ENCODE data around the gene HOXD3.

Gene HOXD3

DNA sequence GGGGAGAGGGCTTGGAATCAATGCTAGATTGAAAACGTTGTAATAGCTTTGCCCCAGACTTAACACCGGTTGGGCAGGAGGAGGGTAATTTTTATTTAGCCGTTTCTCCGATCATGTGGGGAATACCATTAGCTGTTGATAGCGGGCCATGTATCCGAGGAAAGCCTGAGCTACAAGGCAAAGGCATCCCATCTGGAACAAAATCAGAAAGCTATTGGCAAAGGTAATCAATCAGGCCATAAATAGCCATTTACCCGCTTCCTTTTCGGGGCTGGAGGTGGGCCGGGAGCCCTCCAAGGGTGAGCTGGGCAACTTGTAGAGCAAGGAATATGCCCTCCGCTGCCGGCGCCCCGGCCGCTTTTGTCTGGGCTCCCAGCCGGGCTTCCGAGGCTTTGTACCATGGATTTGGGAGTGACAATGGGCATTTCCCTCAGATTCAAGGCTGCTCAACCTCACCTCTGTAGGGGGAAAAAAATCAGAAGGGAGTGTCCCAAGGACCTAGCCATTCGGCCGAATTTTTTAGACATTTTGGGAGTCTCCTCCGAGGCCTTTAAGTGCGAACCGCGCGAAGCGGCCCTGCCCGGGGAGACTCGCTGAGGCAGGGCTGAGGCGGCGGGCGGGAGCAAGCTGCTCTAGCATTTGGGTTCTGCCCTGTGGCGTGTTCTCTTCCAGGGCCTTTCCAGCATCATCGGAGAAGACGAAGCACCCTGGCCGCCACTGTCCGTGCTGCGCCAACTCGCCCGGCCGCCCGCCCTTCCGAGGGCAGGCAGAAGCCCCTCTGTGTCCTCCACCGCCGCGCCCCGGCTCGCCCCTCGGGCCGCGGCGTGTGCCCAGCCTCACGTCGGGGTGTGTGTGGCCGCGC lies 35.7 kb upstream of the HOXD3 start:
- no peak for DNase-seq (ENCODE audit: low read depth in 2 of 2)

DNA sequence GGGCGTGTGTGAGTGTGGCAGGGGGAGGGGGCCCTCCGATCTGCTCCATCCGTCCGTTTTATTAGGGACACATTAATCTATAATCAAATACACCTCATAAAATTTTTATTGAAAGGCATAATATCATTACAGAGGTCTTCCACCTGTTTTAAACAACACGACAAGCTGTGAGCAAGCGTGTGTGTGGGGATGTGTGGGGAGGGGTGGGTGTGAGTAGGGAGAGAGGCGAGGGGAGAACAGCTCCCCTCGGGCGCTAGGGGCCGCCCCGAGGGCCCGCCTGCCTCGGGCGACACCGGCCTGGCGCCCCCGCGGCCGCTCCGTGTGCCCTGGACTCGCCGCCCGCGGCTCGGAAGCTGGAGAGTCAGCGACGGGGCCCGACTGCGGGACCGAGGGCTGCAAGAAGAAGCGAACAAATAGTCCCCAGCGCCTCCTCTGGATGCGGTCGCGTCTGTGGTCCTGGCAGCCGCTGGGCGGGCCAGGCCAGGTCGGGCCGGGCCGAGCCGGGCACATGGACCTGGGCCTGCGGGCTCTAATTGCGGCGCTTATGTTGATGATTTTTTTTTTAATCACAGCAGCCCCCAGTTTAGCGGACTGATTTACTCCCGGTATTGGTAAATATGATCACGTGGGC lies 34.9 kb upstream of the HOXD3 start:
- peak in 1 of 2 experiments; percentile 67 for DNase-seq (ENCODE audit: low read depth in 2 of 2)

DNA sequence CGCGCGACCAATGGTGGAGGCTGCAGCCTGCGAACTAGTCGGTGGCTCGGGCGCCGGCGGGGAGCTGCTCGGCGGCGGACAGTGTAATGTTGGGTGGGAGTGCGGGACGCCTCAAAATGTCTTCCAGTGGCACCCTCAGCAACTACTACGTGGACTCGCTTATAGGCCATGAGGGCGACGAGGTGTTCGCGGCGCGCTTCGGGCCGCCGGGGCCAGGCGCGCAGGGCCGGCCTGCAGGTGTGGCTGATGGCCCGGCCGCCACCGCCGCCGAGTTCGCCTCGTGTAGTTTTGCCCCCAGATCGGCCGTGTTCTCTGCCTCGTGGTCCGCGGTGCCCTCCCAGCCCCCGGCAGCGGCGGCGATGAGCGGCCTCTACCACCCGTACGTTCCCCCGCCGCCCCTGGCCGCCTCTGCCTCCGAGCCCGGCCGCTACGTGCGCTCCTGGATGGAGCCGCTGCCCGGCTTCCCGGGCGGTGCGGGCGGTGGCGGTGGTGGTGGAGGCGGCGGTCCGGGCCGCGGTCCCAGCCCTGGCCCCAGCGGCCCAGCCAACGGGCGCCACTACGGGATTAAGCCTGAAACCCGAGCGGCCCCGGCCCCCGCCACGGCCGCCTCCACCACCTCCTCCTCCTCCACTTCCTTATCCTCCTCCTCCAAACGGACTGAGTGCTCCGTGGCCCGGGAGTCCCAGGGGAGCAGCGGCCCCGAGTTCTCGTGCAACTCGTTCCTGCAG lies 34.3 kb upstream of the HOXD3 start, which contains the start of gene HOXD9:
TSS of gene HOXD9 (plus strand) at position 37 of the 728 bp plus-strand sequence. CDS start at position 87, 50 bp downstream.
- no peak for DNase-seq (ENCODE audit: low read depth in 2 of 2)

DNA sequence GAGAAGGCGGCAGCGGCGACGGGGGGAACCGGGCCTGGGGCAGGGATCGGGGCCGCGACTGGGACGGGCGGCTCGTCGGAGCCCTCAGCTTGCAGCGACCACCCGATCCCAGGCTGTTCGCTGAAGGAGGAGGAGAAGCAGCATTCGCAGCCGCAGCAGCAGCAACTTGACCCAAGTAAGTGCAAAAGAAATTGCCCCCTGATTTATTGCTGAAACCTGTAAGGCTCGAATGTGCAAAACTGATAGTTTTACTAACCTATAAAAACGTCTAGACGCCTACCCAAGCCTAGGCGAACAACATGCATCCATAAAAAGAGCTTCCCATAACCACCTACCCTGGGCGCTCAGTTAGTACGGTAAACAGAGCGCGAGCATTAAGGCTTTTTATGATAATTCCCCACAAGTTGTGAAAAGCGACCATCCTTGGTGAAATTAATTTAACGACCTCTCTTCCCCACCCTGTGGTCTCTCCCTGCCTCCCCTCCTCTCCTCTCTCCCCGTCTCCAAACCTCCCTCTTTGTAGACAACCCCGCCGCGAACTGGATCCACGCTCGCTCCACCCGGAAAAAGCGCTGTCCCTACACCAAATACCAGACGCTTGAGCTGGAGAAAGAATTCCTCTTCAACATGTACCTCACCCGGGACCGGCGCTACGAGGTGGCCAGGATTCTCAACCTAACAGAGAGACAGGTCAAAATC lies 33.5 kb upstream of the HOXD3 start:
- no peak for DNase-seq (ENCODE audit: low read depth in 2 of 2)

DNA sequence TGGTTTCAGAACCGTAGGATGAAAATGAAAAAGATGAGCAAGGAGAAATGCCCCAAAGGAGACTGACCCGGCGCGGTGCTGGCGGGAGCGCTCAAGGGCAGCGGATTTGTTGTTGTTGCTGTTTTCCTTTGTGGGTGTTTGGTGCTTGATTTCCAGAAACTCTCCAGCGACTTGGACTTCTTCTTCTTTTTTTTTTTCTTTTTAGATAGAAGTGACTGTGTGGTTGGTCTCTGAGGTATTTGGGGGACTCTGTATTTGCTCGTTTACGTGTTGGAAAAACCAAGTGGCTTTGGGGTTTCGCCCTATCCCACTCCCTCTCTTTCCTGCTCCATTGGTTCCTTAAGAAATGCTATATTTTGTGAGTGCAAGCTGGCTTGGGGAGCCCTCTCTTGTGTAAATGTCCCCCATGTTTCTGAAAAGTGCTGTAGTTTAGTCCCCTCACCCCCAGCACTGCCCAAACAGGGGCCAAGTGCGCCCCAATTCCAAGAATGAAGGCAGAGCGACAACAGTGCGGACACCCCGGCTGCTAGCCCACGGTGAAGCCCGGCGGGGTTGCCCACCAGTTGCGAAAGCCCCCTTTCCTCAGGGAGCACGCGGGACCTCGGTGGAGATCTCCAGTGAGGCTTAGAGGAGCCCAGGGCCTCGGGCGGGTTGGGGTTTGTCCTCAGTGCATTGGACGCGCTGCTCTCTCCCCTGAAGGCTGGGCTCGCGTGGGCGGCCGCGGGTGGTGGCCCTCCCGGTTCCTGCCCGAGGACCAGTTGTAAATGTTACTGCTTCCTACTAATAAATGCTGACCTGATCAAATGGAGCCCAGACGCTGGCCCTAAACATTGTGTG lies 32.8 kb upstream of the HOXD3 start:
- no peak for DNase-seq (ENCODE audit: low read depth in 2 of 2)

DNA sequence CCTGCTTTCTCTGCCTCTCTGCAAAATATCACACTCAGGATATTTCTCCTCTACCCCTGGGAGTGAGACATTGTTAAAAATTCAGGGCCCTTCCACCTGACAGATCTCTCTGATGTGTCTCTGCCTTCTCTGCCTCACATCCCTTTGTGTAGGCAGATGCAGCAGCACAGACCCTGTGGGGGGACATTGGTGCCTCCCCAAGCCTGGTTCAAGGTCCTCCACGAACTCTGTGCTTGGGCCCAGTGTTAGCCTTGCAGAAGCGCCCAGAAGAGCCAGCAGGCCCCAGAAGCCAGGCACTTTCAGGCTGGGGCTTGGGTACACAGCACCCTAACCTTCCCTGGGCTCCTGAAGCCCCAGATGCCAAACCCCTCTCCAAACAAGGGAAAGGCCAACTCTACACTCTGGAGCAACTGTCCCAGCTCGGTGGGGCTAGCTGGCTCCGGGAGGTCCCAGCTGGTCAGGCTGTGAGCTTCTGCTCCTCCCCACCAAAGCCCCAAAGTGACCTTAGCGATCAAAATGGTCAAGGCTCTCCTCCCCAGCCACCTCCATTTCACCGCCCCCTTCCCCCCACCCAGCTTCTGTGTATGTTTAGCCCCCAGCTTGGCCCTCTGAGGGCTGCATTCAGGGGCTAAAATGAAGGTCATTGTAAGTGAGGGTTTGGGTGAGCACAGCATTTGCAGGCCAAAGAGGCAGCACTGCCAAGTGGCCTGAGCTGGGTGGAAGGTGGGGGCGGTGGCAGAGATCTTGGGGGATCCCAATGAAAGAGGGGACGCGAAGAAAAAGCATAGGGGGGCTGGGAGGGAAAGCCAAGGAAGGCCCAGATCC lies 31.9 kb upstream of the HOXD3 start:
- no peak for DNase-seq (ENCODE audit: low read depth in 2 of 2)

DNA sequence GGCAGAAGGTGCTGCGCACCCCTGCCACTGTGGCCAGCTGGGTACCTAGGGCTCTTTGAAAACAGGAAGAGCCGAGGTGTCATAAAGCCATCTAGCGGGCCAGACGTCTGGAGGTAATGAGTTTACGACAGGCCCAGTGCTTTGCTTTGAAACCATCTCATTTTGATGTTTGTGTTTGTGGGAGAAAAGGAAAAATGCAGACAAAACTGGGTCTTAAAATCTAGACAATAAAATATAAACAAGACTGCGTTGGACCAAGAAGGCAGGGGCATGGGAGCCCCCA lies 31.4 kb upstream of the HOXD3 start:
- DNase-seq (ENCODE audit: low read depth in 2 of 2): no peak

DNA sequence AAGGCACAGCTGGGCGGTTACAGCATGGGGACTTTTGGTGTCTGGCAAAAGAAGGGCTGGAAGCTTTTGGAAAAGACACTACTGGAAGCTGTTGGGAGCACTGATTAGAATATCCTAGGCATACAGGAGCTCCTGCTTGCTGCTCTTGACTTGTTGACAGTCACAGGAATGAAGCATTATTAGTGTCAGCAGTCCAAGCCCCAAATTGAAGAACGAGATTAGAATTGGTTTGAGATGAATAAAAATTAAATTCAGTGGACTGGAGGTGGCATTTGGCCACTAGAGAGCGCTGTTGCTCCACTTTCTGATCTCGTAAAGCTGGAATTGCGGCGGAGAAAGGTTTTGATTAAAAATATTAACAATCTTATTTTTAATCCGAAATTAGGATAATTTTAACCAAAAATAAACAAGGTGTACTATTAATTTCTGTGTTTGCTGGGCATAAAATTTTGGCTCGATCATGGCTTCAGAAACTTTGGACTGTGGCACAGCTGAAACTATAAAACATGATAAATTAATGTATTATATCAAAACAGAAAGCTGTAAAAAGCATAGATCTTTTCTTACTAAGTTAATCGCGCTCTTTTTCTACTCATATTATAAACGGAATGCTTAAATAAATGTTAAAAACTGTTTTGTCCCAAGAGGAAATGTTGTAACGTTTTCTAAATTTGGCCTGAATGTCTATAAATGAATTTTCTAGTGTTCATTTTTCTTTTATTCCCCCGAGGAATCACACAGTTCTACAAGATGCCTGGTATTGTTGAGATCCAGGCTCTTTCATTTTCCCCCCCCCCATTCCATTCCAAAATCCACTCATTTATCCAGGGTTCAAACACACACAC lies 30.0 kb upstream of the HOXD3 start:
- no peak for DNase-seq (ENCODE audit: low read depth in 2 of 2)

DNA sequence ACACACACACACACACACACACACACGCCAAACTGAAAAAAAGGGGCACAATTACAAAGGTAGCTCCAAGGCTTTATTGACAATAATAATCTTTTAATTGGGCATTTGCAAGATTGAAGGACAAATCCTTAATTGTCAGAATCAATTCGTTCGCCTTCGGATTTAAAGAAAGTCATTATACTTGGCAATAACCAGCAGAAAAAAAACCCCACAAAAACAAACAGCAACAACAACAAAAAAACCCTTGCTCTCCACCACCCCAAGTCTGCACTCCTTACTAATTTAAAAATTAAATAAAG lies 29.4 kb upstream of the HOXD3 start:
- no peak for DNase-seq (ENCODE audit: low read depth in 2 of 2)

DNA sequence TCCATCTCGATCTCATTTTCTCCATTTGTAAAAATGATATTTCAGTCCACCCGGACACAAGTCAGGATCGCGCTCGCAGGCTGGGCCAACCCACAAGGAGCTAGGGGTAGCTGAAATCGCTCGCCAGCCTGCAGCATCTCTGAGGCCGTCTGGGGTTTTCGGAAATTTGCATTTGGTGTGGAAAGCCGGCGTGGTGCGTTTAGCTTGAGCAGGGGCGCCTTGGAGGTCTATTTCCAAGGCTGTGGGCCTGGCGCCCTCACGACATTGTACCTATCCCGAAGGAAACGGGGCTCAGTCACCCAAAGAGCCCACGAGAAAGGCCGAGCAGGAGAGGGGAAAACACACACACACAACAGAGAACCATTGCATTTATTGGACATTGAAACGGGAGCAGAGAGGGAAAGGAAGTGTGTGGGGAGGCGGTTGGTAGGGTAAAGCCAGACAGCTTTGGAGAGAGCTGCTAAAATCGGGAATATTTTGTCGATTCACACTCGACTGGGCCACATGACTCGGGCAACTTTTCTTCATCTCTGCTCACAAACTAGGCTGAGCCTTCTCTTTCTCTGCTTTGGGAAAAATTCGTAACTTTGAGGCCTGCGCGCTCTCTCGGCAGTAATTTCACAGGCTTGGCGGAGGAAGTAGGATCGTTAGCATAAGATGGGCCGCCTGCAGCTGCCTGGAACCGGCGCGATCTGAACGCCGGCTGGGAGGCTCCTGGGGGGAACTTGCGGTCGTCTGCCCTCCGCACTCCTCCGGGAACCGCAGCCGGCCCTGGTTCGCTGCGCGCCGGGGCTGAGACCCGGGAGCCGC lies 28.7 kb upstream of the HOXD3 start:
- DNase-seq (ENCODE audit: low read depth in 2 of 2): no peak

DNA sequence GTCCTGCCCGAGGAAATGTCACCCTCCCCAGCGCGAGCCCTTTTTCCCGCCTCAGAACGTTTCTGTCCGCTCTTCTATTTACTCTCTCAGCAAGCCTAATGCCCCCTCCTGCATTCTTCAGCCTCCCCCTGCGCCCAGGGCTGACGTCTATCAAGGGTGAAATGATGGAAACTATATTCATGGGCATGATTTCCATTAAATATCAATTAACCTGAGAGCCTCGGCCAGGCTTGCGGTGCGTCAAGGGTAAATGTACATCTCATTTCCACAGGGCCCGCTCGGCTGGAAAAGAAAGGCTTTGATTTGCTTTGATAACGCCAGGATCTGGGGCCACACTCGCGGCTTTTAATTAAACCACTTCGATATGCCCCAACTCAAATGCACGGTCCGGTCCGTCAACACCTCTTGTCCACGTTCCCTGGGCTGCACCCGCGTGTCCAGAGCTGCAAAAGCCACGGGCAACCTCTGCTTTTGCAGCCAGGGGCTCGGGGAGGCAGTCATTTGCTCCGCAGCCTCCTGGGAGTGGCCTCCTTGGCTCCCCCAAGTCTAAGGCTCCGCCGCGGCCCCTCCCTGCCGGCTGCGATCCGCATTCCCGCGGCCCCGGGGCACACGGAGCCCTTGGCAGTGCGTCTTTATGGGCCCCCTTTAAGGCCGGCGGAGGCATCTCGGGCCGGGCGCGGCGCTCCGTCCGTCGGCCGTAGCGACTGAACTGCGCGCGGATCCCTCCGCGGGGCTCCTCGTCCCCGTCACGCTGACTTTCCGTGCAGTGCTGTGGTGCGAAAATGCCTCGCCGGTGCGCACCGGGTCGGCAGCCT lies 27.9 kb upstream of the HOXD3 start, which contains the start of gene HOXD8:
TSS of gene HOXD8 (plus strand) at position 724 of the 815 bp plus-strand sequence. CDS start 662 bp downstream, outside the sequence.
- DNase-seq (ENCODE audit: low read depth in 2 of 2): peak; percentile 82 to 83

DNA sequence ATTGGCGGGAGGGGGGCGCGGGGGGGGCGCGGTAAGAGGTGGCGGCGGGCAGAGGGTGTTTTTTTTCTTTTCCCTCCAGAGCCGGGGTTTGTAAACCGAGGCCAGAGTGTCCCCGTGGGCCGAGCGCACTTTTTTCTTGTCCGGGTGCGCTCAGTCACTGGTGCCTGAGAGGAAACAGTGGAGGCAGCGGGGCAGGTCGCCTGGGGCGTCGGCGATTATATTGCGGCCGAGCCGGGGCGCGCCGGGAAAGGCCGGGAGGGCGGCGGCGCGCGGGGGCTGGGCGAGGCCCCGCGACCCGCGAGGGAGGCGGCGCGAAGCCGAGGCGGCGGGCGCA lies 27.3 kb upstream of the HOXD3 start:
- DNase-seq (ENCODE audit: low read depth in 2 of 2): no peak

DNA sequence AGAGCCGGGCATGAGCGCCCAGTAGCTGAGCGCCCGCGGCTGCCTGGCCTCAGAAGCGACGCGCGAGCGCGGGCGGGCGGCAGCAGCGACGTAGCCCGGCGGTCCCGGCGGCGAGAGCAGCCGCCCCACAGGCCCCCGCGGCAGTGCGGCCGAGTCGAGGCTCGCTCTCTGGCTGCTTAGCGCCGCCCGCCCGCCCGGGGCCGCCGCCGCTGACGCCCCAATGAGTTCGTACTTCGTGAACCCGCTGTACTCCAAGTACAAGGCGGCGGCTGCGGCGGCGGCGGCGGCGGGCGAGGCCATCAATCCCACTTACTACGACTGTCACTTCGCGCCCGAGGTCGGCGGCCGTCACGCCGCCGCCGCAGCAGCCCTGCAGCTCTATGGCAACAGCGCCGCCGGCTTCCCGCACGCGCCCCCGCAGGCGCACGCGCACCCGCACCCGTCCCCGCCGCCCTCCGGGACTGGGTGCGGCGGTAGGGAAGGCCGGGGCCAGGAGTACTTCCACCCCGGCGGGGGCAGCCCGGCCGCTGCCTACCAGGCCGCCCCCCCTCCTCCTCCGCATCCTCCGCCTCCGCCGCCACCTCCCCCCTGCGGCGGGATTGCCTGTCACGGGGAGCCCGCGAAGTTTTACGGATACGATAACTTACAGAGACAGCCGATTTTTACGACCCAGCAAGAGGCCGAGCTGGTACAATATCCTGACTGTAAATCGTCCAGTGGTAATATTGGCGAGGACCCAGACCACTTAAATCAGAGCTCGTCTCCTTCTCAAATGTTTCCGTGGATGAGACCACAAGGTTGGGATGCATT lies 26.8 kb upstream of the HOXD3 start:
- DNase-seq (ENCODE audit: low read depth in 2 of 2): peak; percentile 97

DNA sequence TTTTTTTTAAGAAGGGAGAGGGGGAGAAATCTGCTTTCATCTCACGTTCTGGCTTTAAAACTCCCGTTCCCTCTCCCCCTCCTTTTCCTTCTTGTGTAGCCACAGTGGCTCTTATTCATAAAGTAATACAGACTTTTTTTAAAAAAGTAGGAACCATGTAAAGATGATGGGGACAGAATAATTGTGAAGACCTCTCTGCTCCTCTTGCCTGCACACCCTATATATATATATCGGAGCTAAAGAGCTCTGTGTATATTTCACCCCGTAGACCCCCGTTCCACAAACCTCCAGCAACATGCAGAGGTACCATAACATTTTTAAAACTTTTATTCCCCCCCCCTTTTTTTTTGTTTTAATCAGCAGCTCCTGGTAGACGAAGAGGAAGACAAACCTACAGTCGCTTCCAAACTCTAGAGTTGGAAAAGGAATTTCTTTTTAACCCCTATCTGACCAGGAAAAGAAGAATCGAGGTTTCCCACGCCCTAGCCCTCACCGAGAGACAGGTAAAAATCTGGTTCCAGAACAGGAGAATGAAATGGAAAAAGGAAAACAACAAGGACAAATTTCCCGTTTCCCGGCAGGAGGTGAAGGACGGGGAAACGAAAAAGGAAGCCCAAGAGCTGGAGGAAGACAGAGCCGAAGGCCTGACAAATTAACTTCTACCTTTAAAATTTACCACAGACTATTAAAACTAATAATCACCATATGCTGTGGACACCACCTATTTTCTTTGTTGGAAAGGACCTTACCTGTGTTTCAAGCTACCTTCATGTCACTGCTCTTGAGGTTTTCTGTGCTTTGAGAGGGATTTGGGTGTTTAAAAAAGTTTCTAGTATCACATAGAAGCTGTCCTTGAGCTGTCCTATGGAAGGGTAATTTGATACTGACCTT lies 25.9 kb upstream of the HOXD3 start:
- no peak for DNase-seq (ENCODE audit: low read depth in 2 of 2)

DNA sequence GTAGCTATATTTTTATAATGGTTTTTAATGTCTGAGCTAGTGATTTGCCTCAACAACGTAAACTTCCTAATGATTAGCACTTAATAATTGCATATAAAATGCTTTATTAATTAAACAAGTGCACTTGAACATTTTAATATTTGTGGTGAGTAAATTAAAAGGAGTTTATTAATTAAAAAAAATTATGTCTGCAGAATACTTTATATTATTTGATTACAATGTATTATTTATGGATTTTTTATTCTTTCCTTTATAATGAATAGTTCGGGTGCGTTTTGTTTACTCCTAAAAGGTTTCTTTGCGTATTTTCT lies 25.3 kb upstream of the HOXD3 start:
- DNase-seq (ENCODE audit: low read depth in 2 of 2): no peak

Measured in fibroblast of skin of left quadriceps (primary cell).